ENCODE data around the gene ASCC2.
"Not testable (repeated sequence)": the region's sequence is repeated elsewhere in the genome, so short reads cannot be mapped to it uniquely, and the experiment has no call there.

Gene ASCC2

DNA sequence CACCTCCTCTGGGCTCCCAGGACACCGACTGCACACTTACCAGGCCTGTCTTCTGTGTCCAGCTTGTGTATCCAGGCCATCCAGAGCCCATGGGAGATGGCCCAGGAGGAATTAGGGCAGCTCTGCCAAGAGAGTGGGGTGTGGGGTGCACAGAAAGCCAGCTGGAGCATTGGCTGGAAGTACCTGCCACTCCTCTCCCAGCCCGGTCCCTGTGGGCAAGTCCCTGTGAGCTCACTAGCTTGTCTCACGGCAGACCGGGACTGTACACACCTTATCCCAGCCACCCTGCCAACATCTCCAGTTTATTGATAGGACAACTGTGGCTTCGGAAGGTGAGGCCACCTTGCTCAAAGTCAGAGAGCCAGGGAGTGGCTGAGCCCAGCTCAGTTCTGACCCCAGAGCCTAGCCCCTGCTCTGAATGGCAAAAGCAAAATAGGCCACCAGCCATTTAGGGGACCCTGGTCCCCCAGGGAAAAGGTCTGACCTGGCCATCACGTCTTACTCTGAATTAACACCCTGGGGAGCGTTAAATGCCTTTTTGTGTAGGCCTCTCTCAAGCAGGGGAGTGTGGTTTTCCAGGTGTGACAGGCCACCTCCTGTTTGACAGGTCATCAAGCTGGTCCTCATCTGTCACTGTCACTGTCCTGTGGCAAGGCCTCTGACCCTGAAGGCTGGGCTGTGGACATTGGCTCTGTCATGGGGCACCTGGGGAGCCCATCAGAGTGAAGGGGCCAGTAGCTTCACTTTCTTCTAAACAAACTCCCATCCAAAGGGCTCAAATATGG lies 55.8 kb downstream of the ASCC2 start:
- no peak for DNase-seq

DNA sequence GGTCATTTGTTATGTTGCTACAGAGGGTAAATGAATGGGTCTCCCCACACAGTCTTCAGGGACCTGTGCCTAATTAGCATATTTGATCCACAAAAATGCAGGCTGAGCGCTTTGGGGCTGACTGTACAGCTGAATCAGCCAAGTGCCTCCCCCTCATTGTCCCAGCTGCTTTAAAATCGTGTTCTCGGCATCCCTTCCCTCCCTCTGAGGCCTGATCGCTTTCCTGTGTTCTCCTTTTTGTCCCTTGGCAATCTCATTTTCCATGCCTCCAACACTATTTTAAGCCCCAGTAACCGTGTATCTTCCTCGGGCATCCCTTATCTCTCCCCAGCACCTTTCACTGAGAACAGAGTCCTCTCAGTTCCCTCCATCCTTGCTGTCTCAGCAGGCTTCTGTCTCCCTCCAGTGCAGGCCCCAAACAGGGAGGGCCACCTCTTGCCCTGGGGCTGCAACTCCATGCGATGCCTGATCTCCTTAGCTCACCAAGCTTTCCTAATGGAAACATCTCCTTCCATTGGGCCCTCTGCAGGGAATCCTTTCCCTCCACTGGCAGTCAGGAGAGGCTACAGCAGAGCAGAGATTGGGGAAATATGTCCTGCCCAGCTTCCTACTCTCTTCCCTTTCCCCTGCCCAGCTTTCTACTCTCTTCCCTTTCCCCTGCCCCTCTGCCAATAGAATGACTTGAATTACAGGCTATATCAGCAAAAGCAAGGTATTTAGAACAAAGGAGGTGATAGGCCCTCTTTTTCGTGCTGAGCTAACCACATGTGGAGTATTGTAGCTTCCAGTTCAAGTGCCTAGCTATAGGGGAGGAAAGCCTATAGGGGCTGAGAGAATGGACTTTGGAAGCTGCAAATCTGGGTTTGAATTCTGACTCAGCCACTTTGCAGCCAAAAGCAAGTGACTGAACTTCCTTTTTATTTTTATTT lies 57.1 kb downstream of the ASCC2 start:
- DNase-seq, result no peak

DNA sequence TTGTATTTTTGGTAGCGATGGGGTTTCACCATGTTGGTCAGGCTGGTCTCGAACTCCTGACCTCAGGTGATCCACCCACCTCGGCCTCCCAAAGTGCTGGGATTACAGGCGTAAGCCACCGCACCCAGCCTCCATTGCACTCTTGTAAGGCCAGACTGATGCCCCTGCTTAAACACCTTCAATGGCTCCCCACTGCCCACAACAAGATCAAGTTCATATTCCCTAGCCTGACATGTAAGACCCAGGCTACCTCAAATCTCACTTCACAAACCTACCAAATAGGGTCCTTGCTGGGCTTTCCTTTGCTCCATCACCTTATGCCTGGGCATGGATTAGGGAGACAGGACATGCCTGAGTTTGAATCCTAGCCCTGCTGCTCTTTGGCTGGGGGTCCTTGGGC lies 57.9 kb downstream of the ASCC2 start:
- DNase-seq, result no peak

DNA sequence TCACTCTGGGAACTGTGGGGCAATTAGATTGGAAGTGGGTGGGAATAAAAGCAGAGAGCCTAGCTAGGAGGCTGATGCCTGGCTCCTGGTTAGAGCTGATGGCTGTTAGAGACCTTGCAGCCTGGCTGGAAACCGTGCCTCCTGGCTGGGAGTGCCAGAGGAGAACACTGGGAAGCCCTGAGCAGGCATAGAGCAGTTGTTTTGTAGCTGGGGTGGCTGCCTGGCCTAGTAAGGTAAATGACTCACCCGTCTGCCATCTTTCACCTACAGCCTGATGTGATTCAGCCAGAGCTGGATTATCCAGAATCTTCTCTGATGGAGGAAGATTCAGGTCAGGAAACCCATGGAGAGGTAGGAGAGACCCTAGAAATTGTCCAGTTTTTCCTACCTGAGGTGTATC lies 64.8 kb downstream of the ASCC2 start:
- no peak for DNase-seq

DNA sequence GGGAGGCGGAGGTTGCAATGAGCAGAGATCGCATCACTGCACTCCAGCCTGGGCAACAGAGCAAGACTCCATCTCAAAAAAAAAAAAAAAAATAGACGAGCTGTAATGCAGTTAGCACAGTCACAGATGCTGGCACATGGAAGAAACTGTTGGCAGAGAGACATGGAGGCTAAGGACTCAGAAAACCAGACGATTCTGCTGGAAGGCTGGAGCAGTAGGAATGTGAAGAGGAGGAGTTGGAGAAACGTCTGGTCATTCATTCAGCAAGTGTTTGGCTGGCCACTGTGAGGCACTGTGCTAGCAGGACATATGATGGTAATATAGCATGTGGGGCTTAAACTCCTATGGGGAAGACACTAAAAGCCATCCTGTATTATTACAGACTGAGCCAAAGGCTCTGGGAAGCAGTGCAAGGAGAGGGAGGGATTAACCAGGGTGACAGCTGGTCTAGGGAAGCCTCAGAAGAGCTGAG lies 65.9 kb downstream of the ASCC2 start:
- DNase-seq, result peak; percentile 83

DNA sequence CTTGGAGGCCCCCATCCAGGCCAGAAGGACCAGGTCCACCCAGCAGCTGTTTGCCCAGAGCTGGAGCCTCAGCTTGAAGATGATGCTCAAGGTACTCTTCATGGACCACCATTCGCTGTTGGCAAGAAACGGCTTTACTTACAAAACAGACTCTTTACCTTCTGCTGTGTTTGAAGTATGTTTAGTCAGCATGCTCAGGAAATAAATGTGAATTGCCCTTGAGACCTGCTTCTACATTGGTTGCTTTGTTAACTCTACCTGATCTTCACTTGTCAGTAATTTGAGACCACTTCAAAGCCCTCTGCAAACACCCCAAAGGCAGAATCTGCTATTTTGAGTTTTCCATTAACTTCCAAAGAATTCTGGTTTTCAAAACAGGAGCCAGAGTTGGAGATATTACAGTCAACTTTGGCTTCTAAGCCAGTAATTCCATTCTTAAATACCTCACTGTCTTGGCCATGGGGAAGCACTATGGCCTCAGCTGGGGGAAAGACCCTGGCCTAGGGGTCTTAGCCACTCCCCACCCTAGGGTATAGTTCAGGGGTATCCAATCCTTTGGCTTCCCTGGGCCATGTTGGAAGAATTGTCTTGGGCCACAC lies 68.3 kb downstream of the ASCC2 start:
- DNase-seq, result no peak

DNA sequence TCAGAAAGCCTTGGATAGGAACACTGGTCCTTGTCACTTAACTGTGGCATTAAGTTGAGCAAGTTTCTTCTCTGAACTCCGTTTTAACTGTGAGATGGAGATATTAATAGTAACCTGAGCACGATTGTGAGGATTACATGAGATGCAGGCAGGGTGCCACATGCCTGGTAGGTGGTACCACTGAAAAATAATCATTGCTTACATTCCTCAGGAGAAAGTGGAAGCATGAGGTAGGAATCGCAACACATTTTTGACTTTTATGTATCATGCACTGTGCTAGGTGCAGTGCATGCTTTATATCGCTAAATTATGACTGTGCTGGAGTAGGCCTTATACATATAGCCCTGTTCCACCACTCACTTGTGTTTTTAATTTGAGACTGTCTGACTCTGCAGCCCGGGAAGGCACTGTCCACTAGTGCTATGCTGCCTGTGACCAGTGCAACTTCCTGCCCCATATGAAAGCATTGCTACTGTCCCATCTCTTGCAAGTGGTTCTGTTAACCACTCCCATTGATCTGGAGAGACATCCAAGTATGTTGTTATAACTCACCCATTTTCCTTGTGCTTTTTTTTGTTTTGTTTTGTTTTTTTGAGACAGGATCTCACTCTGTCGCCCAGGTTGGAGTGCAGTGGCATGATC lies 69.9 kb downstream of the ASCC2 start:
- no peak for DNase-seq

DNA sequence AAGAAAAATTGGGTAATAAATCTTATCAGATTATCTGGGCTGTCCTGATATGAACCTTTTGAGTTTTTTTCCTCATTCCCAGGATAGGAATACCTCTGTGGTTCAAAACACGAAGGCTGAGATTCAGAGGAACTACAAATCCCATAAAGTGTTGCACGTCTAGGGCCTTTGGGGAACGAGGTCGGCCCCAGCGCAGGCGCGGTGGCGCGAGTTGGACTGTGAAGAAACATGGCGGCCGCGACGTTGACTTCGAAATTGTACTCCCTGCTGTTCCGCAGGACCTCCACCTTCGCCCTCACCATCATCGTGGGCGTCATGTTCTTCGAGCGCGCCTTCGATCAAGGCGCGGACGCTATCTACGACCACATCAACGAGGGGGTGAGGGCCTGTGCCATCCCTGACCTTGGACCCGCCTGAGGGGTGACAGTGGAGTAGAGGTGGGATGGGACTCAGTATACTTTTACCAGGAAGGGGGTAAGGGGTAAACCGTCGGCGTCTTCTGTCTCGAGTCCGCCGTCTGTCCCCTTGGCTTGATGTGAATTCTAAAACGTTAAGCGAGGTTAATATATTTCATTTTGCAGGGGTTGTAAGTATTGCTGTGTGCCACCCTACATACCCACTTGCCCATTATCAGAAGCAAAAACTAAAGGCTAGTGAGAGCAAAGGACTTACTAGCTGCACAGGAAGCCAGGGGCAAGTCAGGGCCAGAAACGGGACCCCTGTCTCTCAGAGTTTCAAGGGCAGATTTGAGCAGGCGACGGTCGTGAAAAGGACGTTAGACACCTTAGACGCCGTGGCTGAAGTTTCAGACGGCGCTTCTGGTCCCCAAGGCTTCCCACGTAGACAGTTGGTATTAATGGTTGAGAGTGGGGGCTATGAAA lies 70.7 kb downstream of the ASCC2 start, which contains the start of gene UQCR10:
TSS of gene UQCR10 (plus strand) at position 199 of the 881 bp plus-strand sequence. CDS start at position 229, 30 bp downstream.
- DNase-seq, result peak; percentile 90

DNA sequence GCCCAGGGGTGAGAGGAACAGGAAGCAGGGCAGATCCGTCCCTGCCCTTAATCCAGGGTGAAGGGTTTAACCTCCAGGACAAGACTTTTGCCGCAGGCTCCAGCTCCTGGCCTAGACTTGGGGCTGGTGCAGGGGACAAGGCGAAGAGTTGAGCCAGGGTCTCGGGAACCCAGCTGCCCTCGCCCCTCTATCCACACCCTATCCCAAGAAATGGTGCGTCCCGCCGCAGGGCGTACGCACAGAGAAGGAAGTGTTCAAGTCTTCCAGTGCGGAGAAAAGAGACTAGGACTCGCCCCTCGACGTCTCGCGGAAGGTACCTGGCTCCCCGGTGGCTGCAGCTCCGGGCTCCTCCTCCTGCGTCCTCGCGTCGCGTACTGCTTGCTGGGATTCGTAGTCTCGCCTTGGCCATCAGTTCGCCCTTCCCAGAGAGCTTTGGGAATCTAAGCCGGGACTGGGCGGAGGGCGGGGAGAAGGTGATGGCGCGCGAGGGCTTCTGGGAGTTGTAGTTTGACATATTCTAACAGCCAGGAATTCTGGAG lies 71.4 kb downstream of the ASCC2 start, which contains the start of gene ZMAT5:
TSS of gene ZMAT5 (minus strand) at position 376 of the 539 bp plus-strand sequence. CDS start 18,463 bp downstream, outside the sequence.
- peak; percentile 94 for DNase-seq

DNA sequence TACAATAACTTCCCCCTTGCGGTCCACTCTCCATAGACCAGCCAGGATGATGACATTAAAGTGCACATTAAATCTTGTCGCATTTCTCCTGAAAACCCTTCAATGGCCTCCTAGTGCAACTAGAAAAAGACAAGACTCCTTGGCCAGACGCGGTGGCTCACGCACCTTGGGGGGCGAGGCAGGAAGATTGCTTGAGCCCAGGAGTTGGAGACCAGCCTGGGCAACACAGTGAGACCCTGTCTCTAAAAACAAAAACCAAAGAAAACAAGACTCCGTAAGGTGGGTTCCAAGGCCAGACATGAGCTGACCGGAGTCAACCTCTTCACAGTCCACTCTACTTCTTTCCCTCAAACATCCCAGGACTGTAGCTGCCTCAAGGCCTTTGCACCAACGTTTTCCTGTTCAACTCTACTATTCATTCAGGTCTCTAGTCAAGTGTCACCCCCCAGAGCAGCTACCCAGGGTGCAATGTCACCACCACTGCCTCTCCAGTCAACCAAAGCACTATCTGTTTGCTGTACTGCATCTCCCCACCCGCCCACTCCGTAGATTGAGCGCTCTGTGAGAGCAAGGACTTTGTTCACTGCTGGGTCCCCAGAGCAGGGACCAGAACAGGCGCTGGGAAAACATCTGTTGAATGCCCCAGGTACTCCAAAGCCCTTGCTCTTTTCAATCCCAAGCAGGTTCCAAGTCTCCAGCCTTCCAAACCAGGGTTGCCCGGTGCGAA lies 72.0 kb downstream of the ASCC2 start:
- DNase-seq, result no peak

DNA sequence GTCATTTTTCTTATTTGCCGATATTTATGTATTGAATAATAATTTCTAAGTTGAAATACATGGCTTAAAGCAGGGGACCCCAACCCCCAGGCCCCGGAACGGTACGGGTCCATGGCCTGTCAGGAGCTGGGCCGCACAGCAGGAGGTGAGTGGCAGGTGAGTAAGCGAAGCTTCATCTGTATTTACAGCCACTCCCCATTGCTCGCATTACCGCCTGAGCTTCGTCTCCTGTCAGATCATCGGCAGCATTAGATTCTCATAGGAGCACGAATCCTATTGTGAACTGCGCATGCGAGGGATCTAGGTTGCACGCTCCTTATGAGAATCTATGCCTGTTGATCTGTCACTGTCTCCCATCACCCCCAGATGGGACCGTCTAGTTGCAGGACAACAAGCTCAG lies 75.8 kb downstream of the ASCC2 start:
- no peak for DNase-seq

DNA sequence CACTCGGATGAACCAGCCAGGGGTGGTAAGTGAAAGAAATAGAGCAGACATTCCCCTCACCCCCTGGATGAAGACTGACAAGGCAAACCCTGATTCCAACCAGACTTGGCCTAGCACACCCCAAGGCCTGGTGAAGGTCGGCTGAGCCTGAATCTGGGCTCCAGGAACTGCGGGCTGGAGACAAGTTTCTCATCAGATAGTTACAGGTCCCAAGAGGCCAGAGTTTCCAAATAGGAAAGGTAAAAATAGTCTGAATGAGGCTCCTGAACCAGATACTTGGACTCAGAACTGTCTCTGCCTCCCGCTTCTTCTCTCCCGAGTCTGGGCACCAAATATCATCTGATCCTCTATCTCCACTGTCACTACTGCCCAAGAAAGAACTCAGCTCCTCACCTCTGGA lies 79.1 kb downstream of the ASCC2 start:
- no peak for DNase-seq

DNA sequence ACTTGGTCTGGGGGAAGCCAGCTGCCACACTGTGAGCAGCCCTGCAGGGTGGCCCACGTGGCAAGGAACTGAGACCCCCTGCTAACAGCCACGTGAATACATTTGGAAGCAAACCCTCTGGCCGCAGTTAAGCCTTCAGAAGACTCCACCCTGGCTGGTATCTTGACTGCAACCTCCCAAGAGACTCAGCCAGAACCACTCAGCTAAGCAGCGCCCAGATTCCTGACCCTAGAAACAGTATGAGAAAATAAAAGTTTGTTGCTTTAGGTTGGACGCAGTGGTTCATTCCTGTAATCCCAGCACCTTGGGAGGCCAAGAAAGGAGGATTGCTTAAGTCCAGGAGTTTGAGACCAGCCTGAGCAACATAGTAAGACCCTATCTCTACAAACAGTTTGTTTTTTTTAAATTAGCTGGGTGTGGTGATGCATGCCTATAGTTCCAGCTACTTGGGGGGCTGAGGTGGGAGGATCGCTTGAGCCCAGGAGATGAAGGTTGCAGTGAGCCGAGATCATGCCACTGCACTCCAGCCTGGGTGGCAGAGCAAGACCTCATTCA lies 79.9 kb downstream of the ASCC2 start:
- DNase-seq, result no peak

DNA sequence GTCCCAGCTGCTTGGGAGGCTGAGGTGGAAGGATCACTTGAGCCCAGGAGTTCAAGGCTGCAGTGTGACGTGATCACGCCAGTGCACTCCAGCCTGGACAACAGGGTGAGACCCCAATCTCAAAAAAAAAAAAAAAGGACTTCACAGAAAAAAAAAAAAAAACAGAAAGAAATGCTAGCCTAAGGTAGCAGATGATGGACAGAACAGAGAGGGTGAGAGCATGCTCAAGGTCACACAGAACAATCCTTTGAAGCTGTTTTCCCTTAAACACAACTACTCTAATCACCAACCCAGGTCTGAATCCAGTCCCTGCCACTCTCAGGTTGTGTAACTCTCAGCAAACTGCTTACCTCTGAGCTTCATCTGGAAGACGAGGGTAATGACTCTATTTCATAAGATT lies 81.0 kb downstream of the ASCC2 start:
- no peak for DNase-seq

DNA sequence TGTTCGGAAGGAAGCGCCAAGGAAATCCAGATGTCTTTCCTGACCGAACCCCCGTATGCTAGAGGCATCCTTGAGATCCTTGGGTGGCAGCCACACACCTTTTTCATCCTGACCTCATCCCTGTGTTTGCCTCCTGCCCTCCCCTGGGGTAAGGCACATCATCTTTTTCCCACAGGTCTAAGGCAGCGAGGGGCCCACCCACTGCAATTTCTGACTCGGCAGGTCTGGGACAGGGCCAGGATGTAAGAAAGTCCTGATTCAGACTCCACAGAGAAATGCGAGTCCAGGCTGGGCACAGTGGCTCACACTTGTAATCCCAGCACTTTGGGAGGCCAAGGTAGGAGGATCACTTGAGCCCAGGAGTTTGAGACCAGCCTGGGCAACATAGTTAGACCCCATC lies 81.7 kb downstream of the ASCC2 start:
- DNase-seq, result no peak

DNA sequence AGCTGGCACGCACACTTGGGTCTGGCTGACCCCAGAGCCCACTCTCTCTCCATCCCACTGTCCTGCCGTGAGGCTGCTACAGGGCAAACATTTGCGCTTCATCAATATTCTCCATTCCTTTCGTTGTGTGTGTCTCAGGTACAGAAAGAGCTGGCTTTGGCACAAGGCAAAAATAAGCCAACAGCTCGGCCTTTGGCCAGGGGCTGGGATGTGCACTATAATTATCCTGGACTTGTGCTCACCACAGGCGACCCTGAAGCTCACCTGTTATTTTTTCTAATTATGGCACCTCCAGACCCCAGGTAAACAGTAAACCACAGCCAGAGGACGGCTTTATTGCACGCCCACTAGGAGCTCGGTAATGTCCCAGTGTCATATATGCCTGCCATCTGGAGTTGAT lies 82.2 kb downstream of the ASCC2 start:
- DNase-seq, result no peak

DNA sequence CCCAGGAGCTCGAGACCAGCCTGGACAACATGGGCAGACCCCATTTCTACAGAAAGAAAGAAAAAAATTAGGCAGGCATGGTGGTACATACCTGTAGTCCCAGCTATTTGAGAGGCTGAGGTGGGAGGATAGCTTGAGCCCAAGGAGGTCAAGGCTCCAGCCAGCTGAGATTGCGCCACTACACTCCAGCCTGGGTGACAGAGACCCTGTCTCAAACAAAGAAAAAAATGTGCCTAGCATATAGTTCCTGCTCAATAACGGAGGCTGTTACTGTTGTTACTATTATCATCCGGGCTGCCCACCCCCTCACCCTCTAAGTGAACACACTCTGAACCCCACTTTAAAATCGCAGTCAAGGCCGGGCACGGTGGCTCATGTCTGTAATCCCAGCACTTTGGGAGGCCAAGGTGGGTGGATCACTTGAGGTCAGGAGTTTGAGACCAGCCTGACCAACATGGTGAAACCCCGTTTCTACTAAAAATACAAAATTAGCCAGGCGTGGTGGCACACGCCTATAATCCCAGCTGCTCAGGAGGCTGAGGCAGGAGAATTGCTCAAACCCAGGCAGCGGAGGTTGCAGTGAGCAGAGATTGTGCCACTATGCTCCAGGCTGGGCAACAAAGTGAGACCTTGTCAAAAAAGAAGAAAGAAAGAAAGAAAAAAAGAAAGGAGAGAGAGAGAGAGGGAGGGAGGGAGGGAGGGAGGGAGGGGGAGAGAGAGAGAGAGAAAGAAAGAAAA lies 83.2 kb downstream of the ASCC2 start:
- not testable (repeated sequence) for DNase-seq

DNA sequence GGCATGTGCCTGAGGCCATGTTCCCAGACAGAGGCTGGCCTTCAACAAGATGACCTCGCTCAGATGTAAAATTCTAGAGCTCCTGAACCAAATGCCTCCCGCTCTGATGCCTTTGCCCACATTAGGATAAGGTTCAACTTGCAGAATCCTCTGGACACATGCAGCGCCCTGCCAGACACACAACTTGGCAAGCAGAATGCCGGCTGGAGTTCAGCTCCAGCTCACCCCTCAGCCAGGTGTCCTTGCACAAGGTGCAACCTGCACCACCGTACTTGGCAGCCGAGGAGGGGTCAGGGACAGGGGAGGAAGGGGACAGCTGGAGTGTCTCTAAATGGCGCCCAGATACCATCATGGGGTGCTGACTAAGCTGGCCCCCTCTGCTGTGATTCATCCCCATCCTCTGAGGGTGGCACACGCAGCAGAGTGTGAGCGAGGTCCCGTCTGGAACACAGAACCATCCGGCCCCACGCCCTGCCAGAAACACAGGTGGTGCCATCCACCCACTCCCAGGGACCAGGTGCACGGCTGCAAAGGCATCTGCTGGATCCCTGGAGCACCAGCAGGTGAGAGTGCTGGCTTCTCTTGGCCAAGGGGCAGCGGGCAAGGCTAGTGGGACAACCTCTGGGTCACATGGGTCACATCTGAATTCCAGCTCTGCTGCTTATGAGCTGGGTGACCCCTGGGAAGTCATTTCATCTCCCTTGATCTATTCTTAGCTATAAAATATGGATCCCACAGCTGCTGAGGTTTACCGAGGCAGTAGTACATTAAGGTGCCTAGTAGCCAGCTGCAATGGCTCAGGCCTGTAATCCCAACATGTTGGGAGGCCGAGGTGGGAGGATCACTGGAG lies 84.0 kb downstream of the ASCC2 start:
- no peak for DNase-seq

DNA sequence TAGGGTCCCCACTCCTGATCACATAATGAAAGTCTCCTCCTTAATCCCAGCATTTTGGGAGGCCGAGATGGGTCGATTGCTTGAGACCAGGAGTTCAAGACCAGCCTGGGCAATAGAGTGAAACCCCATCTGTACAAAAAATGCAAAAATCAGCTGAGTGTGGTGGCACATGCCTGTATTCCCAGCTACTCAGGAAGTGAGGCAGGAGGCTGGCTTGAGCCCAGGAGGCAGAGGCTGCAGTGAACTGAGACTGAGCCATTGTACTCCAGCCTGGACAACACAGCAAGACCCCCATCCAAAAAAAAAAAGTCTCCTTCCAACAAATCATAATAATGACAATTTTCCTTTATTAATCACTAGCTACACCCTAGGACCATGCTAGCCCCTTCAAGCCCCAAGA lies 86.4 kb downstream of the ASCC2 start:
- no peak for DNase-seq

Data from NCI-H446 treated with DMSO at 0.1 percent for 48 hours (cell line).